Body of pancreas (tissue), 4 donors: ENCODE measurements around the gene PLXNC1. TPM values are rescaled to one million over a fixed set of nuclear protein-coding genes. Genes with fewer than 3 reads are reported as not detected.

ENCODE experiments used
- ATAC-seq: fragments of 150-250 bp; one replicate; pipeline ENCODE4 v1.9.1; 2016
- DNase-seq, 4 donors: peaks; one replicate each; pipeline ENCODE4 v3.0.0-alpha.2; 2019
- H3K27ac ChIP-seq, 4 donors: fragments of 200-600 bp; sonication (generic); 1 replicate in 3 of 4; 2 replicates in 1 of 4; pipeline versions ENCODE4 v1.5.1 to v1.6.1; 2016 to 2019; ENCODE audit warnings: mild to moderate bottlenecking in 1 of 4, mixed read lengths in 1 of 4, moderate library complexity in 1 of 4
- H3K27me3 ChIP-seq, 2 donors: fragments of 200-600 bp; sonication (generic); one replicate each; pipeline ENCODE4 v1.6.0; 2016; ENCODE audit warnings: mild to moderate bottlenecking in 1 of 2
- H3K36me3 ChIP-seq, 2 donors: fragments of 200-600 bp; sonication (generic); replicated peaks in 1 of 2; 2 replicates each; pipeline ENCODE4 v1.5.1; 2016; ENCODE audit warnings: low read depth in 2 of 2; ENCODE audit not compliant: insufficient read depth in 1 of 2
- H3K4me1 ChIP-seq: fragments of 200-600 bp; sonication (generic); one replicate; pipeline ENCODE4 v1.6.0; 2016
- H3K4me3 ChIP-seq, 2 donors: fragments of 200-600 bp; sonication (generic); 1 replicate in 1 of 2; 2 replicates in 1 of 2; pipeline ENCODE4 v1.5.1; 2016 to 2019
- H3K9me3 ChIP-seq, 3 donors: fragments of 200-600 bp; sonication (generic); 1 replicate in 2 of 3; 2 replicates in 1 of 3; pipeline ENCODE4 v1.5.1; 2016
- CTCF ChIP-seq, 7 experiments: fragments of 450-650 bp in 4 of 7; fragments of 200-600 bp in 3 of 7; sonication (generic) in 3 of 7; IDR thresholded peaks; one replicate each; pipeline ENCODE4 v1.5.1; 2016 to 2019; ENCODE audit warnings: antibody characterized with exemption in 7 of 7
- POLR2A ChIP-seq, 3 donors: fragments of 450-650 bp; IDR thresholded peaks; one replicate each; pipeline ENCODE4 v1.6.1; 2016; ENCODE audit warnings: antibody characterized with exemption in 3 of 3, mild to moderate bottlenecking in 2 of 3
- WGBS, 2 donors: methylation state at CpG; one replicate each; pipeline ENCODE4 v1.1.5; 2017; 5-methylcytosine and 5-hydroxymethylcytosine counted together
- intact Hi-C: fragments of 100-400 bp; cut with DNase I; formaldehyde crosslinking; loops from one replicate; pipeline ENCODE4 v1.15.1; 2023
- total RNA-seq, 2 donors: library from RNA; depleted of rRNA; stranded (reverse); fragments of >200 nt; gene quantifications; one replicate each; pipeline ENCODE4 v1.1.0, GENCODE V29; 2016

The PLXNC1 gene
- total RNA-seq, 2 donors from 2014 or later = 3.9 to 4.9 TPM

- ATAC-seq = no peak
- Histone ChIP-seq H3K27me3 (no peaks in the 10 kb centered on the region), H3K9me3 (no peaks in the 10 kb centered on the region), H3K36me3 (no peaks in the 10 kb centered on the region), H3K27ac (no peak overlapping the region), H3K4me3 (no peak overlapping the region), H3K4me1 (no peaks in the 10 kb centered on the region)
- intact Hi-C loops = no loop called here
- no peak for DNase-seq
- WGBS, 2 donors = 84 to 90% methylated on average over 9 of the region's 9 CpGs
- no peak for TF ChIP-seq CTCF (IDR thresholded peaks at IDR 0.05)
- TF ChIP-seq POLR2A (IDR thresholded peaks at IDR 0.05) = no peak
Measured at GRCh38 chr12:94225506-94225905, 77.1 kb downstream of the PLXNC1 start.

GRCh38 chr12:94225947-94226630, 77.7 kb downstream of the PLXNC1 start:
- intact Hi-C loops = no loop called here
- Histone ChIP-seq H3K27ac (no peak overlapping the region), H3K36me3 (no peaks in the 10 kb centered on the region), H3K4me1 (no peaks in the 10 kb centered on the region), H3K4me3 (no peak overlapping the region), H3K9me3 (no peaks in the 10 kb centered on the region), H3K27me3 (no peaks in the 10 kb centered on the region)
- DNase-seq (no peak), ATAC-seq (no peak)
- WGBS, 2 donors = 68 to 70% methylated on average over 5 of the region's 5 CpGs
- TF ChIP-seq CTCF (IDR thresholded peaks at IDR 0.05) (no peak), POLR2A (IDR thresholded peaks at IDR 0.05) (no peak)

- WGBS, 2 donors = 64 to 73% methylated on average over 2 of the region's 2 CpGs
- Histone ChIP-seq H3K36me3 (no peaks in the 10 kb centered on the region), H3K27me3 (no peaks in the 10 kb centered on the region), H3K27ac (no peak overlapping the region), H3K9me3 (no peaks in the 10 kb centered on the region), H3K4me1 (no peaks in the 10 kb centered on the region), H3K4me3 (no peak overlapping the region)
- intact Hi-C loops = no loop called here
- TF ChIP-seq POLR2A (IDR thresholded peaks at IDR 0.05) (no peak), CTCF (IDR thresholded peaks at IDR 0.05) (no peak)
- DNase-seq (no peak), ATAC-seq (no peak)
Measured at GRCh38 chr12:94227066-94227465, 78.7 kb downstream of the PLXNC1 start.

GRCh38 chr12:94228488-94228907, 80.1 kb downstream of the PLXNC1 start:
- Histone ChIP-seq H3K4me3 (no peak overlapping the region), H3K36me3 (no peaks in the 10 kb centered on the region), H3K4me1 (no peaks in the 10 kb centered on the region), H3K9me3 (no peaks in the 10 kb centered on the region), H3K27me3 (no peaks in the 10 kb centered on the region), H3K27ac (no peak overlapping the region)
- DNase-seq (no peak), ATAC-seq (no peak)
- TF ChIP-seq CTCF (IDR thresholded peaks at IDR 0.05) = no peak
- TF ChIP-seq POLR2A (IDR thresholded peaks at IDR 0.05) = no peak
- intact Hi-C loops = no loop called here
- WGBS, 2 donors = 81 to 83% methylated on average over 8 of the region's 8 CpGs

GRCh38 chr12:94229902-94230301, 81.5 kb downstream of the PLXNC1 start:
- H3K9me3 ChIP-seq = no peaks in the 10 kb centered on the region
- no peaks in the 10 kb centered on the region for H3K27me3 ChIP-seq
- no peak overlapping the region for H3K27ac ChIP-seq
- H3K36me3 ChIP-seq = no peaks in the 10 kb centered on the region
- intact Hi-C loops = no loop called here
- no peak overlapping the region for H3K4me3 ChIP-seq
- no peak for DNase-seq
- WGBS, 2 donors = 69 to 70% methylated on average over 4 of the region's 4 CpGs
- TF ChIP-seq POLR2A (IDR thresholded peaks at IDR 0.05) (no peak), CTCF (IDR thresholded peaks at IDR 0.05) (no peak)
- H3K4me1 ChIP-seq = no peaks in the 10 kb centered on the region
- ATAC-seq = no peak
